ENCODE results near the gene IL1B. TPM values are rescaled to one million over a fixed set of nuclear protein-coding genes. Genes with fewer than 3 reads are reported as not detected.

Gene IL1B
- total RNA-seq, 1 experiment from 2014 or later, result 5.4 TPM

- no peaks in the 10 kb centered on the region for H3K27me3 Mint-ChIP-seq (ENCODE audit: insufficient read depth, unreplicated experiment)
- CTCF ChIA-PET, result interaction anchor here (0.6 to 5.5 kb wide), 42 partner anchors 9 to 299 kb away, joined by 3 to 120 read pairs (median 4); partner anchors contain the start of genes CKAP2L and IL1A
- no peak overlapping the region for H3K4me3 Mint-ChIP-seq (ENCODE audit: unreplicated experiment)
- H3K4me1 Mint-ChIP-seq (ENCODE audit: insufficient read depth, unreplicated experiment), result peaks cover 19% of the 10 kb centered on the region
- POLR2A ChIA-PET, result interaction anchor here (0.5 to 2.7 kb wide), 15 partner anchors 8 to 125 kb away, joined by 3 to 24 read pairs (median 4); partner anchors contain the start of genes IL1A and IL1B
- no peak overlapping the region for H3K27ac Mint-ChIP-seq (ENCODE audit: low read depth, unreplicated experiment)
- TF ChIP-seq CTCF (IDR thresholded peaks at IDR 0.05; ENCODE audit: unreplicated experiment), result peak; percentile 96
- intact Hi-C loops (cut with micrococcal nuclease), result loop anchor here (1.0 to 10.0 kb wide), 4 partner anchors 56 to 280 kb away; partner anchors contain the start of gene CKAP2L
- no peaks in the 10 kb centered on the region for H3K36me3 Mint-ChIP-seq (ENCODE audit: insufficient read depth, unreplicated experiment)
- peak; percentile 61 for DNase-seq (ENCODE audit: unreplicated experiment)
- no peaks in the 10 kb centered on the region for H3K9me3 Mint-ChIP-seq (ENCODE audit: unreplicated experiment)
- no TSS peak for BruUV-seq (replicated peaks)
These were observed 48.4 kb upstream of the IL1B start for GRCh38 chr2:112884869-112885505.

- H3K27me3 Mint-ChIP-seq (ENCODE audit: insufficient read depth, unreplicated experiment), result no peaks in the 10 kb centered on the region
- CTCF ChIA-PET, result interaction anchor here (1.1 to 5.5 kb wide), 3 partner anchors 14 to 135 kb away, joined by 3 to 120 read pairs (median 3); no protein-coding TSS in a partner anchor
- peaks cover 5% of the 10 kb centered on the region for H3K36me3 Mint-ChIP-seq (ENCODE audit: insufficient read depth, unreplicated experiment)
- no TSS peak for BruUV-seq (replicated peaks)
- TF ChIP-seq CTCF (IDR thresholded peaks at IDR 0.05; ENCODE audit: unreplicated experiment), result no peak
- intact Hi-C loops (cut with micrococcal nuclease), result loop anchor here (5.0 to 10.0 kb wide), 2 partner anchors 121 to 279 kb away; partner anchors contain the start of gene CKAP2L
- H3K27ac Mint-ChIP-seq (ENCODE audit: low read depth, unreplicated experiment), result no peak overlapping the region
- POLR2A ChIA-PET, result no interaction called here
- H3K4me3 Mint-ChIP-seq (ENCODE audit: unreplicated experiment), result no peak overlapping the region
- H3K4me1 Mint-ChIP-seq (ENCODE audit: insufficient read depth, unreplicated experiment), result peaks cover 25% of the 10 kb centered on the region
- DNase-seq (ENCODE audit: unreplicated experiment), result no peak
- no peaks in the 10 kb centered on the region for H3K9me3 Mint-ChIP-seq (ENCODE audit: unreplicated experiment)
These were observed 47.1 kb upstream of the IL1B start for GRCh38 chr2:112883669-112884068.

GRCh38 chr2:112881217-112881985, 44.8 kb upstream of the IL1B start:
- intact Hi-C loops (cut with micrococcal nuclease), result loop anchor here (5.0 to 10.0 kb wide), 2 partner anchors 119 to 277 kb away; partner anchors contain the start of gene CKAP2L
- Mint-ChIP-seq H3K9me3 (ENCODE audit: unreplicated experiment) (no peaks in the 10 kb centered on the region), H3K4me3 (ENCODE audit: unreplicated experiment) (no peak overlapping the region), H3K27ac (ENCODE audit: low read depth, unreplicated experiment) (peak overlapping the region; percentile 69), H3K4me1 (ENCODE audit: insufficient read depth, unreplicated experiment) (peaks cover 35% of the 10 kb centered on the region), H3K36me3 (ENCODE audit: insufficient read depth, unreplicated experiment) (peaks cover 5% of the 10 kb centered on the region), H3K27me3 (ENCODE audit: insufficient read depth, unreplicated experiment) (no peaks in the 10 kb centered on the region)
- ChIA-PET POLR2A (interaction anchor here (0.6 to 1.5 kb wide), 8 partner anchors 45 to 133 kb away, joined by 3 to 6 read pairs (median 3); no protein-coding TSS in a partner anchor), CTCF (interaction anchor here (0.6 to 5.5 kb wide), 2 partner anchors 9 to 133 kb away, joined by 6 to 120 read pairs; no protein-coding TSS in a partner anchor)
- no TSS peak for BruUV-seq (replicated peaks)
- peak; percentile 83 for DNase-seq (ENCODE audit: unreplicated experiment)
- TF ChIP-seq CTCF (IDR thresholded peaks at IDR 0.05; ENCODE audit: unreplicated experiment), result no peak

- Mint-ChIP-seq H3K27ac (ENCODE audit: low read depth, unreplicated experiment) (peak overlapping the region; percentile 69), H3K27me3 (ENCODE audit: insufficient read depth, unreplicated experiment) (no peaks in the 10 kb centered on the region), H3K4me3 (ENCODE audit: unreplicated experiment) (no peak overlapping the region), H3K4me1 (ENCODE audit: insufficient read depth, unreplicated experiment) (peaks cover 35% of the 10 kb centered on the region), H3K9me3 (ENCODE audit: unreplicated experiment) (no peaks in the 10 kb centered on the region), H3K36me3 (ENCODE audit: insufficient read depth, unreplicated experiment) (peaks cover 5% of the 10 kb centered on the region)
- CTCF ChIA-PET, result interaction anchor here (1.1 to 1.5 kb wide), 3 partner anchors 10 to 132 kb away, joined by 3 to 5 read pairs (median 4); no protein-coding TSS in a partner anchor
- no TSS peak for BruUV-seq (replicated peaks)
- TF ChIP-seq CTCF (IDR thresholded peaks at IDR 0.05; ENCODE audit: unreplicated experiment), result no peak
- intact Hi-C loops (cut with micrococcal nuclease), result loop anchor here (1.0 to 10.0 kb wide), 3 partner anchors 97 to 276 kb away; partner anchors contain the start of gene CKAP2L
- DNase-seq (ENCODE audit: unreplicated experiment), result no peak
- POLR2A ChIA-PET, result interaction anchor here (0.9 to 1.5 kb wide), 8 partner anchors 85 to 236 kb away, joined by 3 to 6 read pairs (median 3); no protein-coding TSS in a partner anchor
These were observed 44.1 kb upstream of the IL1B start for GRCh38 chr2:112880696-112881095.
